Medulla oblongata (tissue), 1 donor: ENCODE data around the gene CCDC146.
A peak's percentile ranks its signal among the peaks of the same experiment; 100 is the strongest.
"Not testable (repeated sequence)": the region's sequence is repeated elsewhere in the genome, so short reads cannot be mapped to it uniquely, and the experiment has no call there.

ENCODE experiments used
- DNase-seq: peaks from one replicate; pipeline ENCODE4 v3.0.0-alpha.2; 2015; ENCODE audit errors: extremely low spot score

CCDC146 gene

GRCh38 chr7:77121860-77122681, at the start of gene CCDC146:
Gene CCDC146, plus strand, starts transcription at chr7:77122615. Its CDS starts 45,054 bp downstream, at chr7:77167669.
- peak; percentile 100 for DNase-seq

- not testable (repeated sequence) for DNase-seq
These were observed 47.5 kb upstream of the CCDC146 start for GRCh38 chr7:77074786-77075396.

GRCh38 chr7:77077060-77077459, 45.4 kb upstream of the CCDC146 start:
- not testable (repeated sequence) for DNase-seq

- DNase-seq: not testable (repeated sequence)
These were observed 43.3 kb upstream of the CCDC146 start for GRCh38 chr7:77079112-77079511.

GRCh38 chr7:77079624-77080023, 42.8 kb upstream of the CCDC146 start:
- DNase-seq: not testable (repeated sequence)

GRCh38 chr7:77080236-77080635, 42.2 kb upstream of the CCDC146 start:
- DNase-seq: not testable (repeated sequence)

GRCh38 chr7:77082192-77082591, 40.2 kb upstream of the CCDC146 start:
- not testable (repeated sequence) for DNase-seq

- not testable (repeated sequence) for DNase-seq
These were observed 30.1 kb upstream of the CCDC146 start for GRCh38 chr7:77092301-77092700.

- DNase-seq: not testable (repeated sequence)
These were observed 21.9 kb upstream of the CCDC146 start for GRCh38 chr7:77100501-77100900.

GRCh38 chr7:77101187-77101586, 21.2 kb upstream of the CCDC146 start:
- not testable (repeated sequence) for DNase-seq

- DNase-seq: not testable (repeated sequence)
These were observed 19.7 kb upstream of the CCDC146 start for GRCh38 chr7:77102671-77103070.

GRCh38 chr7:77105904-77106303, 16.5 kb upstream of the CCDC146 start:
- DNase-seq: not testable (repeated sequence)

- DNase-seq: not testable (repeated sequence)
These were observed 14.8 kb upstream of the CCDC146 start for GRCh38 chr7:77107659-77108058.

- not testable (repeated sequence) for DNase-seq
These were observed 14.1 kb upstream of the CCDC146 start for GRCh38 chr7:77108362-77108761.

GRCh38 chr7:77112719-77113306, 9.6 kb upstream of the CCDC146 start:
- DNase-seq: not testable (repeated sequence)

- not testable (repeated sequence) for DNase-seq
These were observed 3.1 kb downstream of the CCDC146 start for GRCh38 chr7:77125486-77125885.

GRCh38 chr7:77127009-77127408, 4.6 kb downstream of the CCDC146 start:
- DNase-seq: peak; percentile 38

- peak; percentile 82 for DNase-seq
These were observed 6.4 kb downstream of the CCDC146 start for GRCh38 chr7:77128582-77129410.

- DNase-seq: not testable (repeated sequence)
These were observed 9.4 kb downstream of the CCDC146 start for GRCh38 chr7:77131781-77132180.

GRCh38 chr7:77138668-77139067, 16.3 kb downstream of the CCDC146 start:
- DNase-seq: not testable (repeated sequence)

GRCh38 chr7:77140291-77140690, 17.9 kb downstream of the CCDC146 start:
- DNase-seq: not testable (repeated sequence)
